HL-60/S4 treated with retinoic acid at 250 ng/mL for 4 days and 3 days (cell line): ENCODE data around the gene GLB1L2.

Source experiments
- in situ Hi-C: fragments of 300-500 bp; cut with MboI; formaldehyde crosslinking; loops from 2 replicates; pipeline ENCODE4 v1.7.0; 2022; ENCODE audit warnings: low sequenced_read_pairs

The GLB1L2 gene

DNA sequence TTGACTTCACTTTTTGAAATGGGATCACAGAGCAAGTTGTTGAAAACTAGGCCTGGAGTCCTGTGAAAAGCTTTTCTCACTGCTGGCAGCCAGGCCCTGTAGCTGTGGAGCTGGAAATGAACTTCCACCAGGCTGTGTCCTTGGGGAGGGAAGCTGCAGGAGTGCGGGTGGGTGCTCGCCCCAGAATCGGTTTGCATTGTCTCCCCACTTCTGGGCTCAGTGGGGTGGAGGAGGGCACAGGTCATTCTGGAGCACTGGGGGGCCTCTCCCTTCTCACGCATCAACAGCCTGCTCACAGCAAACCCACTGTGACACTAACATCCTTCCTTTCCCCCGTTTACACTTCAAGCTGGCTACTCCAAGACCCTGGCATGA is 15.2 kb downstream of the GLB1L2 start:
- in situ Hi-C loops = no loop called here

DNA sequence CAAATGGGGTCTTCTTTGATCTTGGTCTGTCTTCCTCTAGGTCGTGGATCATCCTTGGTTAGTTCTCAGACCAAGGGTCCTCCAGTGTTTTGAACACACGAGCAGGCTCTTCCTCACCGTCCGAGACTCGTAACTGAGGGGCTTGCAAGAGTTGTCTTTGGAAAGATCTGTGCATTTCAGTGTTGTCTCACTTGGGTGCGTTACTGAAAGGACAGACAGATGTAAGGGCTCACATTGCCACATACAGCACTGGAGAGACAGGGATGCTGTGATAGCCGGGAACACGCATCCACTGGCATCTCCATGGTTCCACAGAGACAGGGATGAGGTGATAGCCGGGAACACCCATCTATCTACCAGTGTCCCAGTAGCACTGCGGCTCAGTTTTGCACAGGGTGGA is 15.7 kb downstream of the GLB1L2 start:
- in situ Hi-C loops = no loop called here

DNA sequence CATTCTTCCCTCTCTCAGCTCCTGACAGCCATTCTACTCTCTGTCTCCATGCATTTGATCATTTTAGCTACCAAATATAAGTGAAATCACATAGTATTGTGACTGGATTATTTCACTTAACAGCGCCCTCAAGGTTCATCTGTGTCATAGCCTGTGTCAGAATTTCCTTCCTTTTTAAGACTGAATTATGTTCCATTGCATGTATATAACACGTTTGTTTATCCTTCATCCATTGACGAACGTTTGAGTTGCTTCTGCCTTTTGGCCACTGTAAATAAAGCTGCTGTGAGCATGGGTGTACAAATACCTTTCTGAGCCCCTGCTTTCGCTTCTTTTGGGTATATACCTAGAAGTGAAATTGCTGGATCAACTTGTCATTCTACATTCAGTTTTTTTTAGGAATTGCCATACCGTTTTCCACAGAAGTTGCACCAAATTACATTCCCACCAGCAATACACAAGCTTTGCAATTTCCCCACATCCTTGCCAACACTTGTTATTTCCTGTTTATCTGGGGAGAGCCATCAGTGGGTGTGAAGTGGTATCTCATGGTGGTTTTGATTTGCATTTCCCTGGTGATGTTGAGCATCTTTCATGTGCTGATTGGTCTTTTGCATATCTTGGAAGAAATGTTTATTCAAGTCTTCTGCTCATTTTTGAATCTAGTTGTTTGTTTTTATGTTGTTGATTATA is 17.5 kb downstream of the GLB1L2 start:
- in situ Hi-C loops = no loop called here

DNA sequence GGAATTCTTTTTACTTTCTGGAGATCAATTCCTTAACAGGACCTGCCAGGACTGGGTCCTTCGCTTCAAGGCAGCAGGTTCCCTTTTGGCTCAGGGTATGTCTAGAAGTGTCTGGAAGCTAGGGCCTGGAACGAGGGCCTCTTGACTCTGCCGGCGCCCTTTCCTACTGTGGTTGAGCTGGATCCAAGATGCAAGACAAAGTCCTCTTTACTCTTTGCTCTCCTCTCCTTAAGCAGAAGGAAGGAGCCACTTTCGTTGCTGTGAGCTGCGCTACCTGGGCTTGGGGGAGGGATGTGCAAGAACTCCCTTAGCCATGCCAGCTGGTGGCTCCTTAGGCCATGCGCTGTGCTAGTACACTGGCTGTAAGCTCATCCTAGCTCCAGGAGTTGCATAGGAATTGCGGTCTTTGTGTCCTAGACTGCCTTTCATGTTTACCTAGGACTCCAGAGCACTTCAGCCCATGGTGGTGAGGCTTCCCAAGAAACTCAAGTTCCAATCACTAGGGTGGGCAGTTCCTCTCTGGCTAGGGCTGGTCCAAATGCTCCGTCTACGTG is 18.1 kb downstream of the GLB1L2 start:
- in situ Hi-C loops = no loop called here

DNA sequence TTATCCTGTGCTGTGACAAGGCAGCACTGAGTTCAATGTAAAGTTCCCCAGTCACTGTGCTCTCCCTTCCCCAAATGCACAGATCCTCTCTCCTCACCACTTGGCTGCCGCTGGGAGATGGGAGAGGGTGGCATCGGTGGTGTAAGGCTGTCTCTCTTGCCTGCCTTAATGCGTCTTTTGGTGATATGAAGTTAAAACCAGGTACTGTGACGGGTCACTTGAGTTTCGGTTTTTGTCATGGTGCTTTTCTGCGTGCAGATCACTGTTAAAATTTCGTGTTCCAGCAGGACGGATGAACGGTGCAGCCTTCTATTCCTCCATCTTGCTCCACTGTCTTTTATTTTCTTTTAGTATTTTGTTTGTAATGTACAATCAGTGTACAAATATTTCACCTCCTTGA is 18.6 kb downstream of the GLB1L2 start:
- in situ Hi-C loops = no loop called here

DNA sequence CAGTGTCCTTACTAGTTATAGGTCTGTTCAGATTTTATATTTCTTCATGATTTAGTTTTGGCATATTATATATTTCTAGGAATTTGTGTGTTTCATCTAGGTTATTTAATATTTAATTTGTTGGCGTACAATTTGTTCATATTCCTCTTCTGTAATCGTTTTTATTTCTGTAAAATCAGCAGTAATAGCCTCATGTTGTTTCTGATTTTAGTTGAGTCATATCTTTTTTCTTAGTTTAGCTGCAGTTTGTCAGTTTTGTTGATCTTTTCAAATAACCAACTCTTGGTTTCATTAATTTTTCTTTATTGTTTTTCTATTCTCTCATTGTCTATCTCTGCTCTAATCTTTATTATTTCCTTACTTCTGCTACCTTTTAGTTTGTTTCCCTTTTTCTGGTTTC is 20.3 kb downstream of the GLB1L2 start:
- in situ Hi-C loops = no loop called here

DNA sequence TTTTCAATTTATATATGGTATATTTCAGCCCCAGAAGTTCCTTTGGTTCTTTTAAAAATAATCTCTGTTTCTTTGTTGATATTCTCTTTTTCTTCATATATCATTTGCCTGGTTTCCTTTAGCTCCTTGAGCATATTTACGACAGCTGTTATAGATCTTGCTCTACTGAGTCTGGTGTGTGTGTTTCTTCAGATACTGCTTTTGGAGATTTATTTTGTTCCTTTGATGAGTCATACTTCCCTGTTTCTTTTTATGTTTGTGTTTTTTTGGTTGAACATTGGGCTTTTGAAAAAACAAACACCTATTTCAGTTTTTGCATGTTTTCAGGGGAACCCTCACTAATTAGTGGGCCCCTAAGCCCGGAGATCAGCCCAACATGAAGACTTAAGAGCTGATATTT is 23.3 kb downstream of the GLB1L2 start:
- in situ Hi-C loops = no loop called here

DNA sequence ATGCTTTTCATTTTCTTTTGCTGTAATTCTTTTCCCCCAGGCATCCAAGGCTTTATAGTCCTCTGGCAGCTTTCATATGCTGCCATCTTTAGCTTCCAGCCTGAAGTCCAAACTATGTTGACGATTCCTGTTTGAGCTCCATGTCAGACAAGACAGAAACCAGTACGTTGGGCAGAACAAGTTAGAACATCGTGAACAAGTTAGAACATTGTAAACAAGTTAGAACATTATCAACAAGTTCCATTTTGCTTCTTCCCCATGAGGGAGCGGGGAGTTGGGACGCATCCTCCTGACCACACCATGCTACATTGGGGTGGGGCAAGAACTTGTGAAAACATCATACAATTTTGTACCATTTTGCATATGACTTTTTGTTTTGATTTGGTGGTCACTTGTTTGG is 23.9 kb downstream of the GLB1L2 start:
- in situ Hi-C loops = no loop called here

DNA sequence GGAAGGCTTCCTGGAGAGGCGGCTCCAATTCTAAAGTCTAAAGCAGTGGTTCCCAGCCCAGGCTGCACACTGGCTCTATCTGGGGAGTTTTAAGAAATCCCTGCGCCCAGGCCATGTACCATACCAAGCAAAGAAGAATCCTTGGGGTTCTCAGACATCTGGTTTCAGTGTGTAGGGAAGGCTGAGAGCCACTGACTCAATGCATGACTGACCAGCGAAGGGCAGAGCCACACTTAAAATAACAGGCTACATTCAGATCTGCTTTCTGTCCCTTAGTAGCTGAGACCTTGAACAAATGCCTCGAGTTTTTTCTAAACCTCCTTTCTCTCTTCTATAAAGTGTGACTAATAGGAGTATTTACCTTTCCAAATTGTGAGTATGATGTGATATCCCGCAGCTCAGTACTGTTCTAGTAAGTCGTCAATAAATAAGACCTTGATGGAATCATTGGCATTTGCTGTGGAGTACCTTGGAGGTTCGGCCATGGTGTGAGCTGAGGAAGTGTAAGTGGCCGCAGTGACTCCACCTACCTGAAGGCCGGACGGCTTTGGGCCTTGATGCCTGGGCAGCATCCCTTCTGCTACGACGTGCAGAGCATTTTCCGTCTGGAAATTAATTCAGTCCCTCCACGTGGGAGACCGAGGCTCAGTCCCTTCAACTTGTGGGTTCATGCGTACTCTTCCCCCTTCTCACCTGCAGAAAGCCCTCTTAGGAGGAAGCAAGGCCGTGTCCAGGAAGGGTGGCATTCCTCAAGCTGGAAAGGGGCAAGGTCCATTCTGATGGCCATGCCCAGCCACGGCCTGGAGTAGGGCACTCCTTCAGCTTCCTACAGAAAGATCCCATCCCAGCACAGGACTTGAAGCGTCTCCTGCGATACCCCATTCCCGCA is 25.1 kb downstream of the GLB1L2 start:
- in situ Hi-C loops = no loop called here

DNA sequence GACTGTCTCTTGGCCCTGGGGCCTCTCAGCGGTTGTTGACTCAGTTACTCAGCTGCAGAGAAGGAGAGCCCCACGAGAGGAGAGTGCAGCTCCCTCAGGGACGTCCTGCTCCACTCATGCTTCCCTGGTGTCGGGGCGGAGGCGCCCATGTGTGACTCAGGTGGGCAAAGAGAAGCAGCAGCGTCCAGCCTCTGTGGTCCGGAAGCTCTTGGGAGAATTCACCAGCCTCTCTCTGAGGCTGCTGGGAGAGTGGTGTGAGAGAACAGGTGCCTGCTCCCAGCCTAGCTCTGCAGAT is 25.7 kb downstream of the GLB1L2 start:
- in situ Hi-C loops = no loop called here

DNA sequence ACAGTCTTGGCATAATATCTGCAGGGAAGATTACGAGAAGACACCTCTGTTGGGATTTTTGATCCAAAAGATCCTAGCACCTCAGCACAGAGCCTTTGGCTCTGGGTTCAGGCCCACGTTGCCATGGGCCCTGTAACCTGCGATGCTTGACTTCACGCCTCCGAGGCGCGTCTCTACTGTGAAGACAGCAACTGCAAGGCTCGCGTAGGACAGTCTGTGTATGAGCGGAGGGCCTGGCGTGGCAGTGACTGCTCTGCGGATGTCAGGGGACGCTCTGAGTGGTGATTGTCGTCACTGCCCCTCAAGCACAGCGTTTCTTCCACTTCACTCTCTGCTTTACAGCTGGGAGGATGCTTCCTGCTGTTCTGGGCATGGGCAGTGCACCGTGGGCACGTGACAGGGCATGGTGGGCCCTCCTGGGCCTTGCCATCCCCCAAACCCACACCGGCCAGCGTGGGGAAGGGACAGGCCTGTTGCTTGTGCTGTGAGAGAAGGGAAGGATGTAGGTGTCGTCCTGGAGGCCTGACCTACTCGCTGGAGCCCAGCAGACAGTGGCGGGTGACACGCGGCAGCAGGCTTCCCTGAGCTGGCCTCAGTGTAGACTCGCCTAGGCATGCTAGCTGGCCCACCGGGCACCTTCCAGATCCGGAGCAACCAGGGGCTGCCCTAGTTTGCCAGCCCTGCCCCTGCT is 26.5 kb downstream of the GLB1L2 start:
- in situ Hi-C loops = no loop called here

DNA sequence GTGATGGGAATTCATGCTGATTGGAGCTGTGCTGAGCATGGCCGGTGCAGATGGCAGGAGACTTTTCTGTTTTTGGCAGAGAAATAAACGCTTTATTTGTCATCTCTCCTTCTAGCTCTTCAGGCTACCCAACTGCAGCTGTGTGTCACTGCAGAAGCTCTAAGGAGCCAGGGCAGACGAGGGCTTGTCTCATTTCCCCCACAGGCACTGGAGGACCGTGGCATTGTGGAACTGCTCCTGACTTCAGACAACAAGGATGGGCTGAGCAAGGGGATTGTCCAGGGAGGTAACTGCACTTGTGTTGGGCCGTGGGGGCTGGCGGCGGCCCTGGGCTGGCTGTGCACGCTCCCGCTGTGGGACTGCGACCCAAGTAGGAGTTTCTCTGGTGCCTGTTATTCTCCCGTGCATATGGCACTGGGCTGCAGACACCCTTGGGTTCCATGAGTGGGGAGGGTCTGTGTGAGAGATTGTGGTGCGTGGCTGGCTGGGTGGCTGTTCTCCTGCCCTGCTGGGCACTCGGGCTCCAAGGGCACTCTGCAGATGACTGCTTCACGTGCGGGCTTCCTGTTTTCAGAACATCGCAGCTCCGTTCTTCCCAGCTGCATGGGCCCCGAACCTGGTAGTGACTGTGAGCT is 27.2 kb downstream of the GLB1L2 start:
- in situ Hi-C loops = no loop called here

DNA sequence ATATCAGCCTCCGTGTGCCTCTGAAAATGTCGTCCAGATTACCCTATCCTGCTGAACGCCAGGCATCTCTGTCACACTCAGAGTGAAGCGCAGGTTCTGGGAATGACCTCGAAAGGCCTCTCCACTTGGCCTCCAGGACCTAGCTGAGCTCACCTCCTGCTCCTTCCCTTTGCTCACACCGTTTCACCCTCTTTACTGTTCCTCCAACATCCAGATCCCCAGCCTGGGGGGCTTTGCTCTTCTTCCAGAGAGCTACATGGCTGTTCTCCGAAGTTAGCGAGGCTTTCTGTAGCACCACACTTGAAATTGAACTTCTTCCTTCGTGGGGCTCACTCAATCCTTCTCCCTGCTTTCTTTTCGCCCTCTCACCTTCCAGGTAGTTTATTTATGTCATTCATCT is 27.9 kb downstream of the GLB1L2 start:
- in situ Hi-C loops = no loop called here

DNA sequence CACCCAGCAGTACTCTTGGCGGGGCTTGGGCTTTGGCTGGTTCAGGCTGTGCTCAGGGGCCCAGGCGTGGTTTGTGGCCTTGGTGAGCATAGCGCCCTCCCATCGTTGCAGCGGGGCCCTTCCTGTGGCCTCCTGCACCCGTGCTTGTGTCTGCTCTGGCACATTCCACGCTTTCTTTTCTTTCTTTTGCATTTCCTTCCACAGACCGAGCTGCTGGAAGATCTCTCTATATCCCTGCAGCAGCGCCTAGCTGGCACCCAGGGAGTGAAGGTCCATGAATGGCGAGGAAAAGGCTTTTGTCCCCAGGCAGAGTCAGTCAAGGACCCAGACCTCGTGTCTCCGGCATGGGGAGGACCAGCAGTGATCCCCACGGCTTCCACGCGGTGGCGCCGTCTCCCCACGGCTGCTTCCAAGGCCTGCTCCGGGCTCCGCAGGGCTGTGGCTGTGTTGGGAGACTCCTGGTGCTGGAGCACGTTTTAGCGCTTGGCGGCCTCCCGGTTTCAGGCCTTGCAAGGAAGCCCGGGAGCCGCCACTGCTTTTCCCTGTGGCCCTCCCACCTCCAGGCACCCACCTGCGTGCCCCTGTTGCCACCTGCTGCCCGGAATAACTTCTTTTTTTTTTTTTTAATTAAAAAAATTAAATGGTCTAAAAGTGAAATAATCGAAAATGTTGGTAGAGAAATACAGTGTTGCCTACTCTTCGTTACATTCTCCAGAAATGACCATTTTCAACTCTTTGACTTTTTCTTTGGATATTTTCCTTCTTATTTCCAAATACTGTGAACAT is 28.5 kb downstream of the GLB1L2 start:
- in situ Hi-C loops = no loop called here

DNA sequence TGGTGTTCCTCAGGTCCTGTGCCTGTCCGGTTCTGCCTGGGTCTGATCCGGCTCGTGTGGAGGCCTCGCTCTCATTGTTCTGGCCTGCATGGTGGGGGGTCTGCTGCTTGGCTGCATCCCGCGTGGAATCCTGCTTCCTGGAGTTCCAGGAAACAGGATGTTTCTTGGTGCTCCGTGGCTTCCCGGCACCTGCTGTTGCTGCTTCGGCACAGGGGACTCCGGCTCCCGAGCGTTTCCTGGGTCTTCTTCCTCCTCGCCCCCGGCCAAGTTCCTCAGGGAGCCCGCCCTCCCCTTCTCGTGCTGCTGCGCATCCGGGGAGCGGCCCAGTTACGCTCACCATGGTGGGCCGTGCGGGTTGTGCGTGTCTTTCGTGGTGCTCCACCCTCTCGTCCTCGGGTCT is 29.9 kb downstream of the GLB1L2 start:
- in situ Hi-C loops = no loop called here

DNA sequence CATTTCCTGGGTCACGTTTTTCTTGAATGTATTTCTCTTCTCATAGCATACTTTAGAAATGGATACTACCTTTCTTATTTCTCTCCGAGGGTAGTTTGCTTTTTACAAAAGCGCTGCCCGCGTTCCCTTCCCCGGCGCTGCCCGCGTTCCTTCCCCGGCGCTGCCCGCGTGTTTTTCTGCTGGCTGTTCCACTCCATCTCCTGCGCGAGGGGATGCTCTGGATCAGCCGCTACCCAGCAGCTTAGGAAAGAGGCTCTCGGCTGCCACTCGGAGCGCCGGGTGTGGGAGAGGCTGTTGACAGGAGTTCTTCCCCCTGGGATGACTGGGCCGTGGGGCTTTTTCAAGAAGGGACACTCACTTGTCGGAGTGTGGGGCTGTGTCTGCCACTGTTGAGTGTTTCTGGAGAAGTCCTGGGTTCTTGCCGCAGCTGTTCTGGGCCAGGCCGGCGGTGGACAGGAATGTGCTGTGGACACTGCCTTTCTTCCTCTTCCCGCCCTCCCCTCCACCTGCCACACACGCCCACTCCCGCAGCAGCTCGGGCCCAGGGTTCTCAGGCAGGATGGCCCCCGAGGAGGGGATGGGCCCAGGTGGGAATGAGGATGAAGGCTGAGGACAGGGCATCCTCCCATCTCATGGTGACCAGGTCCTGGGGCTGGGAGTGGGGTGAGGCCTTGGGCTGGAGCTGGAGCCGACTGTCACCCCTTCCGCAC is 30.6 kb downstream of the GLB1L2 start:
- in situ Hi-C loops = no loop called here

DNA sequence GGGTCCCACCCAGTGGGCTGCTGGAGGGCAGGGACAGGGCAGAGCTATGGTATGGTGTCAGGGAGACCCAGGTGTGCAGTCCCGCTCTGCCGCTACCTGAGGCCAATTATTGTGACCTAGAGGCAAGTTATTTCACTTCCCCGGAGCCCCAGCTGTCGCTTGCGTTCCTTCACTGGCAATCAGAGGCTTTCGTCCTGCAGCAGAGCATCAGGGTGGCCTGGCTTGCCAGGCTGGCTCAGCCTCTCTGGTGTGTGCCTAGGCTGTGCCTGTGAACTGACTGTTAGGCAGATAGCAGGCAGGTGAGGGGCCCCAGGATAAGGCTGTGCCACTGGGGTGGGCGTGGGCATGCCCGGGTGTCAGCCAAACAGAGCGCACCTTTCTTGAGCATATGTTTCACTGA is 31.4 kb downstream of the GLB1L2 start:
- in situ Hi-C loops = no loop called here

DNA sequence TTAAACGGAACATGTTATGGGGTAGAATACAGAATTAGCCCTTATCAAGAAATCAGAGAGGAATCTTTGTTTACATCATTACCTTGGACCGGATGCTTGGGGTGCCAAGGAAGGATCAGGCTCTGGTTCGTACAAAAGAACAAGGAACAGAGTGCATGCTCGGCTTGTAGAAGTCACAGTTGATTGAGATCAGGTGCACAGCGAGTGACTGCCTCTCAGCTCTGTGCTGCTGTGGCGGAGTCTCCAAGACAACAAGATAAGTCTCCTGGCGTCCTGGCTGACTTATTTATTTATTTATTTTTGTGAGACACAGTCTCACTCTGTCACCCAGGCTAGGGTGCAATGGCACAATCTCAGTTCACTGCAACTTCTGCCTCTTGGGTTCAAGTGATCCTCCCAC is 31.8 kb downstream of the GLB1L2 start:
- in situ Hi-C loops = no loop called here

DNA sequence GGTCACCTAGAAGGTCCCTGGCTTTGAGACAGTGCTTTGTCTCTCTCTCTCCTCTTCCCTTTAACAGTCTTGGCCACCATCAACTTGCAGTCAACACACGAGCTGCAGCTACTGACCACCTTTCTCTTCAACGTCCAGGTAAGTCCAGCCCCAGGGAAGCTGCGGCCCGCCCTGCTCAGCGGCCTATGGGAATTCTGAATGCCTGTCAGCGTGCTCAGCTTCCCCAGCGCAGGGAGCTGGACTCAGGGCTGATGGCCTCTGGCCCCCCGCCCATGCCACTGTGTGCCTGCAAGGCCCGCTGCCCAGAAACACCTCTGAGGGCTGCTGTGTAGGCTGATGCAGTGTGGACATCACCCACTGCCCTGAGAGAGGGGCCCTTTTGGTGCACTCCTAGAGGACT is 32.5 kb downstream of the GLB1L2 start:
- in situ Hi-C loops = no loop called here
